K562 (cell line): ENCODE results near the gene TARBP1. TPM values are rescaled to one million over a fixed set of nuclear protein-coding genes. Genes with fewer than 3 reads are reported as not detected.

Source experiments
- ATAC-seq: fragments of 200-7000 bp; cut with Tn5 transposase; 3 replicates; pipeline ENCODE4 v1.9.1; 2020; ENCODE audit warnings: moderate library complexity
- BruUV-seq: library from RNA; stranded (reverse); fragments of 400-500 nt; replicated peaks from 2 replicates; lab custom pipeline; 2021; lab: Mats Ljungman, UMichigan
- CTCF ChIA-PET: fragments of 300-600 bp; formaldehyde crosslinking; extraction: SDS; loops from one replicate; lab custom pipeline; 2021; ENCODE audit warnings: low intra/inter-chr PET ratio; lab: Yijun Ruan, JAX
- POLR2A ChIA-PET: fragments of 300-600, 350-650 bp; sonication (Branson Sonifier 250); formaldehyde crosslinking; extraction: SDS; loops from one replicate; lab custom pipeline; 2021; ENCODE audit warnings: antibody characterized with exemption, inconsistent platforms; lab: Yijun Ruan, JAX
- DNase-seq, 4 experiments: peaks; one replicate each; pipeline versions ENCODE4 v3.0.0 to v3.0.0-alpha.2; 2011 to 2018; ENCODE audit warnings: low spot score in 3 of 4, mixed read lengths in 3 of 4; ENCODE audit errors: extremely low read depth in 1 of 4
- FAIRE-seq: peaks from 2 replicates; lab custom pipeline; 2011; peaks lifted over from hg19 to GRCh38; lab: Jason Lieb, UNC
- H2AFZ ChIP-seq: 2 replicates; pipeline ENCODE4 v1.6.0; 2011; ENCODE audit warnings: low read depth, low read length, control low read depth, inconsistent platforms
- H3K27ac ChIP-seq: fragments of 200-600 bp; 3 replicates; pipeline ENCODE4 v1.8.0; 2011; ENCODE audit warnings: low read depth, mild to moderate bottlenecking, control low read depth, inconsistent platforms, low read length, moderate library complexity, mixed read lengths; ENCODE audit errors: extremely low read depth
- H3K27me3 ChIP-seq, 2 experiments: fragments of 300-600 bp in 1 of 2; 2 replicates in 1 of 2; 3 replicates in 1 of 2; pipeline versions ENCODE4 v1.6.0 to v1.8.0; 2011; ENCODE audit warnings: inconsistent platforms in 2 of 2, low read length in 2 of 2, mild to moderate bottlenecking in 1 of 2, mixed read lengths in 1 of 2, moderate library complexity in 1 of 2; ENCODE audit not compliant: control insufficient read depth in 2 of 2, insufficient read depth in 2 of 2
- H3K36me3 ChIP-seq: fragments of 300-600 bp; 3 replicates; pipeline ENCODE4 v1.8.0; 2011; ENCODE audit warnings: mild to moderate bottlenecking, low read length, inconsistent platforms; ENCODE audit not compliant: control insufficient read depth, insufficient read depth
- H3K4me1 ChIP-seq, 2 experiments: fragments of 200-600 bp in 1 of 2; replicated peaks in 1 of 2; 2 replicates in 1 of 2; 3 replicates in 1 of 2; pipeline versions ENCODE4 v1.5.1 to v1.8.0; 2011; ENCODE audit warnings: inconsistent platforms in 2 of 2, low read length in 2 of 2, mild to moderate bottlenecking in 1 of 2, mixed read lengths in 1 of 2, moderate library complexity in 1 of 2; ENCODE audit not compliant: control insufficient read depth in 2 of 2, insufficient read depth in 2 of 2
- H3K4me2 ChIP-seq: 2 replicates; pipeline ENCODE4 v1.6.1; 2011; ENCODE audit warnings: low read length, control low read depth, inconsistent platforms, mixed read lengths; ENCODE audit not compliant: insufficient read depth
- H3K4me3 ChIP-seq: fragments of 200-600 bp; sonication (generic), shearing (Covaris generic); 2 replicates; pipeline ENCODE4 v1.5.1; 2016; ENCODE audit warnings: control low read depth, inconsistent platforms
- H3K79me2 ChIP-seq: fragments of 200-600 bp; 3 replicates; pipeline ENCODE4 v1.8.0; 2011; ENCODE audit warnings: low read length, inconsistent platforms; ENCODE audit not compliant: control insufficient read depth, insufficient read depth
- H3K9ac ChIP-seq, 2 experiments: 2 replicates each; pipeline versions ENCODE4 v1.6.0 to v1.6.1; 2011; ENCODE audit warnings: low read depth in 2 of 2, low read length in 2 of 2, control low read depth in 1 of 2, inconsistent platforms in 1 of 2, mild to moderate bottlenecking in 1 of 2, mixed read lengths in 1 of 2; ENCODE audit not compliant: insufficient read depth in 1 of 2
- H3K9me1 ChIP-seq: one replicate; pipeline ENCODE4 v1.6.0; 2011; ENCODE audit warnings: inconsistent platforms, mild to moderate bottlenecking, low read length, moderate library complexity; ENCODE audit not compliant: control insufficient read depth, insufficient read depth
- H3K9me3 ChIP-seq: replicated peaks from 2 replicates; pipeline ENCODE4 v1.5.1; 2011; ENCODE audit warnings: low read depth, low read length, inconsistent platforms; ENCODE audit not compliant: control insufficient read depth, insufficient read depth
- H4K20me1 ChIP-seq: replicated peaks from 2 replicates; pipeline ENCODE4 v1.6.1; 2011; ENCODE audit warnings: low read length, inconsistent platforms, mixed read lengths; ENCODE audit not compliant: control insufficient read depth, insufficient read depth
- ARNT ChIP-seq, 2 experiments: fragments of 450-650 bp; IDR thresholded peaks; 2 replicates each; pipeline ENCODE4 v1.6.1; 2016; ENCODE audit warnings: mild to moderate bottlenecking in 1 of 2
- ATF7 ChIP-seq: fragments of 450-650 bp; IDR thresholded peaks from 2 replicates; pipeline ENCODE4 v1.7.1; 2014; ENCODE audit warnings: mild to moderate bottlenecking, moderate library complexity
- BCOR ChIP-seq: fragments of 450-650 bp; IDR thresholded peaks from 2 replicates; pipeline ENCODE4 v1.6.1; 2016
- BRCA1 ChIP-seq, 2 experiments: fragments of 450-650 bp in 1 of 2; sonication (generic) in 1 of 2; formaldehyde crosslinking in 1 of 2; IDR thresholded peaks; 2 replicates each; pipeline versions ENCODE4 v1.5.0 to v1.6.1; 2017 to 2020; ENCODE audit warnings: mild to moderate bottlenecking in 1 of 2, missing genetic modification reagents in 1 of 2
- DEAF1 ChIP-seq: fragments of 450-650 bp; formaldehyde crosslinking; IDR thresholded peaks from 2 replicates; pipeline ENCODE4 v1.4.0; 2020; ENCODE audit warnings: mild to moderate bottlenecking, moderate library complexity
- ESRRA ChIP-seq: fragments of 450-650 bp; IDR thresholded peaks from 2 replicates; pipeline ENCODE4 v1.6.1; 2014; ENCODE audit warnings: low read depth, mild to moderate bottlenecking, moderate library complexity, borderline replicate concordance
- HNRNPLL ChIP-seq: fragments of 200-400 bp; formaldehyde crosslinking; IDR thresholded peaks from 2 replicates; pipeline ENCODE4 v1.6.1; 2017; ENCODE audit warnings: low read length, low read depth, mild to moderate bottlenecking; ENCODE audit not compliant: poor library complexity, severe bottlenecking
- LARP7 ChIP-seq: fragments of 450-650 bp; IDR thresholded peaks from 2 replicates; pipeline ENCODE4 v1.6.1; 2016
- MAZ ChIP-seq, 2 experiments: fragments of 450-650 bp in 1 of 2; sonication (generic) in 1 of 2; formaldehyde crosslinking; IDR thresholded peaks in 1 of 2; conservative IDR thresholded peaks in 1 of 2; 2 replicates each; pipeline versions ENCODE4 v1.4.0 to v1.5.0; 2020; ENCODE audit warnings: mild to moderate bottlenecking in 1 of 2, missing genetic modification reagents in 1 of 2
- NFATC3 ChIP-seq: fragments of 450-650 bp; IDR thresholded peaks from 2 replicates; pipeline ENCODE4 v1.6.1; 2017; ENCODE audit warnings: mild to moderate bottlenecking
- NR1H2 ChIP-seq: sonication (generic); formaldehyde crosslinking; IDR thresholded peaks from 2 replicates; pipeline ENCODE4 v1.4.0; 2020; ENCODE audit warnings: mild to moderate bottlenecking, missing genetic modification reagents
- POLR2H ChIP-seq: IDR thresholded peaks from 2 replicates; pipeline ENCODE4 v1.6.1; 2016; ENCODE audit warnings: missing genetic modification characterization, low read depth, mild to moderate bottlenecking, control low read depth, missing compliant biosample characterization, moderate library complexity
- PTBP1 ChIP-seq: fragments of 200-400 bp; formaldehyde crosslinking; IDR thresholded peaks from 2 replicates; pipeline ENCODE4 v1.6.1; 2017; ENCODE audit warnings: low read depth, low read length
- RFX1 ChIP-seq: fragments of 450-650 bp; IDR thresholded peaks from 2 replicates; pipeline ENCODE4 v1.6.1; 2016; ENCODE audit warnings: mild to moderate bottlenecking, moderate library complexity
- RNF2 ChIP-seq: sonication (generic); IDR thresholded peaks from 2 replicates; pipeline ENCODE4 v1.6.1; 2016
- SREBF1 ChIP-seq: fragments of 150-350 bp; IDR thresholded peaks from 2 replicates; pipeline ENCODE4 v1.6.1; 2014; ENCODE audit warnings: antibody characterized with exemption, low read depth, low read length, borderline replicate concordance
- ZKSCAN1 ChIP-seq: fragments of 150-350 bp; IDR thresholded peaks from 2 replicates; pipeline ENCODE4 v1.6.1; 2016; ENCODE audit warnings: low read depth, low read length
- ZNF384 ChIP-seq: IDR thresholded peaks from 2 replicates; pipeline ENCODE4 v1.6.1; 2012; ENCODE audit warnings: low read depth, low read length, improper control_type of control experiment
- ZNF77 ChIP-seq: fragments of 250-450 bp; sonication (Bioruptor Pico); IDR thresholded peaks from 2 replicates; pipeline ENCODE4 v1.5.0; 2020
- ZSCAN32 ChIP-seq: fragments of 450-650 bp; formaldehyde crosslinking; IDR thresholded peaks from 2 replicates; pipeline ENCODE4 v1.4.0; 2020; ENCODE audit warnings: mild to moderate bottlenecking, moderate library complexity
- WGBS: fragments of 100-300 bp; shearing (Covaris generic); methylation state at CpG from one replicate; pipeline ENCODE4 v1.1.6; 2016; ENCODE audit warnings: low coverage, mixed read lengths; ENCODE audit not compliant: insufficient coverage; ENCODE audit errors: missing lambda C conversion rate; 5-methylcytosine and 5-hydroxymethylcytosine counted together
- in situ Hi-C: fragments of 300-500 bp; cut with MboI; formaldehyde crosslinking; loops from 4 replicates; pipeline ENCODE4 v1.15.0; 2018; ENCODE audit warnings: inconsistent platforms, mixed read lengths
- intact Hi-C: fragments of 100-400 bp; cut with micrococcal nuclease; formaldehyde crosslinking; loops from 2 replicates; pipeline ENCODE4 v1.14.2; 2022
- polyA plus RNA-seq, 8 experiments: library from polyadenylated mRNA; depleted of rRNA in 4 of 8; stranded (reverse) in 5 of 8; unstranded in 3 of 8; fragments of >200 nt; fragmentation: Nextera tagmentation in 2 of 8; fragmentation: Illumina TruSeq in 1 of 8; extraction: Ambion mirVana in 2 of 8; extraction: Trizol in 1 of 8; gene quantifications; 2 replicates each; pipeline versions ENCODE4 v1.2.1 to v1.2.3, GENCODE V29; 2011 to 2014; ENCODE audit warnings: inconsistent platforms in 1 of 8, missing spikeins in 1 of 8
- total RNA-seq, 7 experiments: library from RNA; depleted of rRNA in 6 of 7; stranded (reverse); fragments of >200 nt in 6 of 7; fragmentation: Illumina TruSeq in 2 of 7; extraction: Trizol in 2 of 7; gene quantifications; 2 replicates each; pipeline versions ENCODE4 v1.2.1 to v1.2.3, GENCODE V29; 2011 to 2021; ENCODE audit warnings: low replicate concordance in 1 of 7

Gene TARBP1
- total and polyA plus RNA-seq, 9 of the 15 experiments (the other 6 are each of a cell fraction or from before 2014, with no cell fraction given) = 8.8 to 48.0 (median 22.9) TPM

- TF ChIP-seq ZSCAN32 (CRISPR knock-in tag) = peak; percentile 62; the same call in 1 of the 2 replicates
- TF ChIP-seq, all 486 proteins: peak for 12
These were observed 30.7 kb upstream of the TARBP1 start (continued) for GRCh38 chr1:234509457-234510328.

GRCh38 chr1:234507626-234508387 is 28.8 kb upstream of the TARBP1 start:
- Histone ChIP-seq H3K36me3 (no peaks in the 10 kb centered on the region), H2AFZ (peak overlapping the region; percentile 37; the same call in 1 of the 2 replicates), H3K9me3 (no peaks in the 10 kb centered on the region), H3K27ac (no peak overlapping the region; the same call in 2 of the 3 replicates), H3K4me1 (peaks cover under 1 to 18% of the 10 kb centered on the region in 2 experiments; a peak in 4 of 5 replicates), H3K4me2 (no peak overlapping the region), H3K9me1 (no peaks in the 10 kb centered on the region), H3K9ac (no peak overlapping the region), H3K4me3 (no peak overlapping the region), H3K27me3 (no peaks in the 10 kb centered on the region), H4K20me1 (no peaks in the 10 kb centered on the region), H3K79me2 (no peaks in the 10 kb centered on the region)
- in situ Hi-C loops = no loop called here
- POLR2A ChIA-PET = interaction anchor here (1.1 to 1.6 kb wide), 3 partner anchors 9 to 21 kb away, joined by 4 read pairs; no protein-coding TSS in a partner anchor
- BruUV-seq = no TSS peak
- intact Hi-C loops = loop anchor here (2.0 kb wide), 1 partner anchor 39 kb away; no protein-coding TSS in a partner anchor
- peak; percentile 19; the same call in 2 of the 3 replicates for ATAC-seq
- CTCF ChIA-PET = no interaction called here
- 79% methylated on average over 11 of the region's 11 CpGs for WGBS
- DNase-seq = no peak
- FAIRE-seq = no peak
- TF ChIP-seq SREBF1 (no peak), PTBP1 (no peak), LARP7 (no peak), BCOR (no peak), RNF2 (no peak), ZNF384 (no peak), ARNT (IDR thresholded peaks at IDR 0.05) (0 out of 4 replicates have a peak, but pooled peaks of 1 of the 2 experiments have one; percentile 20), HNRNPLL (no peak), NR1H2 (no peak), DEAF1 (CRISPR knock-in tag) (no peak), RFX1 (no peak), BRCA1 (IDR thresholded peaks at IDR 0.05) (no peak), BRCA1 (CRISPR knock-in tag; IDR thresholded peaks at IDR 0.05) (no peak), POLR2H (tag) (no peak; the same call in 1 of the 2 replicates), ESRRA (no peak), MAZ (CRISPR knock-in tag; conservative IDR thresholded peaks at IDR 0.05 in 1 of 2, IDR thresholded peaks at IDR 0.05 in 1 of 2) (no peak), NFATC3 (no peak), ZKSCAN1 (no peak), ZNF77 (CRISPR knock-in tag) (no peak), ATF7 (peak; percentile 59; the same call in 1 of the 2 replicates)
